CD14-positive monocyte (primary cell): Measurements from ENCODE around the gene OR2M4. TPM values are rescaled to one million over a fixed set of nuclear protein-coding genes. Genes with fewer than 3 reads are reported as not detected.
A peak's percentile ranks its signal among the peaks of the same experiment; 100 is the strongest.
"Not testable (repeated sequence)": the region's sequence is repeated elsewhere in the genome, so short reads cannot be mapped to it uniquely, and the experiment has no call there.

ENCODE experiments used
- DNase-seq, 3 donors: peaks; one replicate each; pipeline ENCODE4 v3.0.0-alpha.2; 2011 to 2022
- H2AFZ ChIP-seq: 2 replicates; pipeline ENCODE4 v1.6.0; 2012; ENCODE audit warnings: mild to moderate bottlenecking, low read depth, low read length, inconsistent platforms; ENCODE audit not compliant: insufficient read depth, poor library complexity, severe bottlenecking
- H3K27ac ChIP-seq, 2 donors: 1 replicate in 1 of 2; 2 replicates in 1 of 2; pipeline ENCODE4 v1.5.1; 2012 to 2013; ENCODE audit warnings: low read length in 2 of 2, control low read depth in 1 of 2, inconsistent platforms in 1 of 2, low read depth in 1 of 2, mild to moderate bottlenecking in 1 of 2
- H3K27me3 ChIP-seq, 2 donors: one replicate each; pipeline versions ENCODE4 v1.6.0 to v1.6.1; 2011 to 2013; ENCODE audit warnings: low read length in 2 of 2; ENCODE audit not compliant: control insufficient read depth in 2 of 2, insufficient read depth in 2 of 2
- H3K36me3 ChIP-seq, 2 donors: replicated peaks in 1 of 2; 1 replicate in 1 of 2; 2 replicates in 1 of 2; pipeline versions ENCODE4 v1.5.1 to v1.6.1; 2012 to 2013; ENCODE audit warnings: low read length in 2 of 2, control low read depth in 1 of 2, inconsistent platforms in 1 of 2, mild to moderate bottlenecking in 1 of 2; ENCODE audit not compliant: insufficient read depth in 2 of 2, control insufficient read depth in 1 of 2
- H3K4me1 ChIP-seq, 2 donors: 1 replicate in 1 of 2; 2 replicates in 1 of 2; pipeline versions ENCODE4 v1.5.1 to v1.6.1; 2012 to 2013; ENCODE audit warnings: low read length in 2 of 2, control low read depth in 1 of 2, inconsistent platforms in 1 of 2, mild to moderate bottlenecking in 1 of 2, moderate library complexity in 1 of 2; ENCODE audit not compliant: insufficient read depth in 2 of 2, control insufficient read depth in 1 of 2
- H3K4me2 ChIP-seq: replicated peaks from 2 replicates; pipeline ENCODE3; 2012; ENCODE audit warnings: low read length, moderate library complexity, mild to moderate bottlenecking; ENCODE audit not compliant: poor library complexity, severe bottlenecking; ENCODE audit errors: extremely low read depth
- H3K4me3 ChIP-seq, 3 experiments: fragments of 200-600 bp in 1 of 3; sonication (generic) in 1 of 3; replicated peaks in 1 of 3; 1 replicate in 2 of 3; 2 replicates in 1 of 3; pipeline ENCODE4 v1.5.1; 2011 to 2013; ENCODE audit warnings: low read length in 3 of 3, mild to moderate bottlenecking in 3 of 3, control low read depth in 2 of 3, low read depth in 2 of 3, inconsistent platforms in 1 of 3, moderate library complexity in 1 of 3
- H3K79me2 ChIP-seq: 2 replicates; pipeline ENCODE4 v1.6.0; 2012; ENCODE audit warnings: mild to moderate bottlenecking, control low read depth, inconsistent platforms, low read length, moderate library complexity; ENCODE audit not compliant: insufficient read depth
- H3K9ac ChIP-seq: 2 replicates; pipeline ENCODE4 v1.6.0; 2017; ENCODE audit warnings: low read length, mild to moderate bottlenecking; ENCODE audit not compliant: insufficient read depth, poor library complexity, severe bottlenecking
- H3K9me3 ChIP-seq, 2 donors: replicated peaks in 1 of 2; 1 replicate in 1 of 2; 2 replicates in 1 of 2; pipeline versions ENCODE4 v1.5.1 to v1.6.1; 2012 to 2013; ENCODE audit warnings: low read length in 2 of 2, control low read depth in 1 of 2; ENCODE audit not compliant: control insufficient read depth in 1 of 2, insufficient read depth in 1 of 2
- H4K20me1 ChIP-seq: 2 replicates; pipeline ENCODE4 v1.6.0; 2012; ENCODE audit warnings: mild to moderate bottlenecking, low read length, control low read depth, moderate library complexity; ENCODE audit not compliant: insufficient read depth
- H3K27ac Mint-ChIP-seq, 7 donors: one replicate each; pipeline ENCODE4 v1.8.0; 2020; ENCODE audit warnings: mild to moderate bottlenecking in 7 of 7, mixed read lengths in 7 of 7, moderate library complexity in 6 of 7, inconsistent platforms in 2 of 7
- H3K27me3 Mint-ChIP-seq, 3 donors: one replicate each; pipeline ENCODE4 v1.8.0; 2021 to 2022; ENCODE audit warnings: low read depth in 3 of 3, mild to moderate bottlenecking in 3 of 3, mixed read lengths in 3 of 3, moderate library complexity in 3 of 3, inconsistent platforms in 1 of 3
- H3K36me3 Mint-ChIP-seq, 2 donors: one replicate each; pipeline ENCODE4 v1.8.0; 2020; ENCODE audit warnings: mixed read lengths in 2 of 2, inconsistent platforms in 1 of 2, mild to moderate bottlenecking in 1 of 2
- H3K4me1 Mint-ChIP-seq: one replicate; pipeline ENCODE4 v1.8.0; 2020; ENCODE audit warnings: mild to moderate bottlenecking, mixed read lengths
- H3K4me3 Mint-ChIP-seq, 2 donors: one replicate each; pipeline ENCODE4 v1.8.0; 2020; ENCODE audit warnings: mild to moderate bottlenecking in 2 of 2, mixed read lengths in 2 of 2, moderate library complexity in 1 of 2
- H3K9me3 Mint-ChIP-seq, 7 donors: one replicate each; pipeline ENCODE4 v1.8.0; 2020 to 2022; ENCODE audit warnings: mixed read lengths in 7 of 7, mild to moderate bottlenecking in 6 of 7, moderate library complexity in 6 of 7, inconsistent platforms in 2 of 7
- CTCF ChIP-seq: fragments of 200-600 bp; IDR thresholded peaks from one replicate; pipeline ENCODE4 v1.8.0; 2022; ENCODE audit warnings: antibody characterized with exemption, mild to moderate bottlenecking
- WGBS: methylation state at CpG from one replicate; pipeline ENCODE4 v1.1.5; 2013; ENCODE audit warnings: missing lambda C conversion rate; ENCODE audit not compliant: insufficient coverage; 5-methylcytosine and 5-hydroxymethylcytosine counted together
- intact Hi-C, 2 donors: fragments of 100-400 bp; cut with micrococcal nuclease; formaldehyde crosslinking; loops; one replicate each; pipeline versions ENCODE4 v1.15.0 to v1.15.1; 2023
- polyA plus RNA-seq, 3 donors: library from polyadenylated mRNA; depleted of rRNA in 1 of 3; unstranded in 2 of 3; stranded (reverse) in 1 of 3; fragments of 300-500 nt in 2 of 3; fragments of >200 nt in 1 of 3; fragmentation: Illumina TruSeq in 2 of 3; gene quantifications; 1 replicate in 2 of 3; 2 replicates in 1 of 3; pipeline ENCODE4 v1.2.3, GENCODE V29; 2012 to 2021

OR2M4 gene
- polyA plus RNA-seq, 3 donors, result not detected

GRCh38 chr1:248243204-248243603 is 12.0 kb downstream of the OR2M4 start:
- H3K9me3 Mint-ChIP-seq, result no peaks in the 10 kb centered on the region
- no CpG with 5 or more reads among the region's 14 CpGs for WGBS
- H3K79me2 ChIP-seq, result no peaks in the 10 kb centered on the region
- H3K27ac Mint-ChIP-seq, result peak overlapping the region in 1 of 7 donors; percentile 75
- no peaks in the 10 kb centered on the region for H4K20me1 ChIP-seq
- H3K4me2 ChIP-seq, result peak overlapping the region; percentile 41
- H3K4me1 Mint-ChIP-seq, result peaks cover 26% of the 10 kb centered on the region
- H3K4me1 ChIP-seq, result peaks cover 13 to 16% of the 10 kb centered on the region in 2 donors
- peak; percentile 85 for TF ChIP-seq CTCF
- H3K27me3 Mint-ChIP-seq, result peaks cover 0 to 4% (median 2%) of the 10 kb centered on the region in 3 donors
- H3K36me3 Mint-ChIP-seq, result no peaks in the 10 kb centered on the region
- H3K9me3 ChIP-seq, result no peaks in the 10 kb centered on the region
- H3K27me3 ChIP-seq, result no peaks in the 10 kb centered on the region
- no peak overlapping the region for H3K4me3 ChIP-seq
- no peak overlapping the region for H3K27ac ChIP-seq
- intact Hi-C loops, result loop anchor here in 1 of 2 donors (5.0 kb wide), 1 partner anchor 564 kb away; no protein-coding TSS in a partner anchor
- H3K4me3 Mint-ChIP-seq, result peak overlapping the region in 1 of 2 donors; percentile 82
- H2AFZ ChIP-seq, result peak overlapping the region; percentile 19
- DNase-seq, result peak; percentile 19 to 36 (median 35)
- H3K36me3 ChIP-seq, result no peaks in the 10 kb centered on the region
- no peak overlapping the region for H3K9ac ChIP-seq

GRCh38 chr1:248259309-248259708 is 28.1 kb downstream of the OR2M4 start:
- not testable (repeated sequence) for H3K27ac Mint-ChIP-seq
- H3K9me3 Mint-ChIP-seq, result peaks cover 4 to 24% (median 10%) of the 10 kb centered on the region in 7 donors
- no CpG with 5 or more reads among the region's 1 CpG for WGBS

More at GRCh38 chr1:248259309-248259708, 28.1 kb downstream of the OR2M4 start:
- H4K20me1 ChIP-seq, H3K36me3 ChIP-seq, intact Hi-C loops, H2AFZ ChIP-seq, H3K9me3 ChIP-seq, H3K9ac ChIP-seq, H3K36me3 Mint-ChIP-seq, H3K4me1 Mint-ChIP-seq, H3K27me3 ChIP-seq, H3K27ac ChIP-seq, H3K4me2 ChIP-seq, H3K79me2 ChIP-seq, H3K4me3 ChIP-seq, H3K27me3 Mint-ChIP-seq, DNase-seq, H3K4me3 Mint-ChIP-seq, H3K4me1 ChIP-seq: not testable (repeated sequence)
